Measurements from ENCODE around the gene NOD2.
A peak's percentile ranks its signal among the peaks of the same experiment; 100 is the strongest.

NOD2 gene

DNA sequence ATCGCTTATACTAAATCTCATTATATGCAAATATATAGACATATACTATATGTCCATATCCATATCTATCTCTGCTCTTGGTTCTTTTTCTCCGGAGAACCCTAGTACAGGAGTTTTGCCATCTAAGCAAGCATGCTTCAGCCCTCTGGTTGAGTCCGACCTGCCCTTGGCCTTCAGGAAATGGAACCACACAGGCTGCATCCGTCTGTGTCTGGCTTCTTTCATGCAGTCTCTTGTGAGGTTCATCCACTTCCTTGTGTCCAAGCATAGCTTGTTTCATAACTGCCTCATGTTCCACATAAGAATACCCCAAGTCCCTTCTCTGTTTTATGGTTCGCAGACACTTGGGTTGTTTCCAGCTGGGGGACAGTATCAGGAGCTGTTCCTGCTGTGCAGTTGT is 29.1 kb upstream of the NOD2 start:
- no peak overlapping the region for H3K4me3 ChIP-seq (ENCODE audit: low read depth, low read length)
- no peak for DNase-seq (ENCODE audit: low read depth)

DNA sequence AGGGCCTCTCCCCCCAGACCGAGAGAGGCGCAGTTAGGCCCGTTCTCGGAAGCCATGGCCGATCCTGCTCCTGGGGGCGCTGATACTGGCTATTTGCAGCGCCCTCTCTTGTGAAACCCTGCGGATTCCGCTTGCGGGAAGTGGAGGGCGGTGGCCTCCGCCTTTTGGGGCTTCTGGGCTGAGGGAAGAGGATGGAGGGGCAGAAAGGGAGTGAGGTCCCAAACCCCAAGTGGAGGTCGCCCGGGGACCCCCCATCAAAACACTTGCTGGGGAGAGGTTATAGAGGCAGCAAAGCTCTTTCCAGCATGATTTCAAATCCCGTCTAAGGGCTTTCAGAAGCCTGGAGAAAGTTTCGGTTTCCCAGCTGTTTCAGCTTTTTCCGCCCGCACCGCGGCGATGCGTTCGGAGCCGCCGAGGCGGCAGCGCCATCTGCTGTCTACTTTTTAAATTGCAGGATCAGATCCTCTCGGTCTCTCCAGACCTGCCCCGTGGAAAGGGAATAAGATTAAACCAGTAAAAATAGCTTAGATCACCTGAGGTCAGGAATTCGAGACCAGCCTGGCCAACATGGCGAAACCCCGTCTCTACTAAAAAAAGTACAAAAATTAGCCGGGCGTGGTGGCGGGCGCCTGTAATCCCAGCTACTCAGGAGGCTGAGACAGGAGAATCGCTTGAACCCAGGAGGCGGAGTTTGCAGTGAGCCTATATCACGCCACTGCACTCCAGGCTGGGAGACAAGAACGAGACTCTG is 28.1 kb upstream of the NOD2 start:
- peak; percentile 80 for DNase-seq (ENCODE audit: low read depth)
- TF ChIP-seq, protein P1, sequence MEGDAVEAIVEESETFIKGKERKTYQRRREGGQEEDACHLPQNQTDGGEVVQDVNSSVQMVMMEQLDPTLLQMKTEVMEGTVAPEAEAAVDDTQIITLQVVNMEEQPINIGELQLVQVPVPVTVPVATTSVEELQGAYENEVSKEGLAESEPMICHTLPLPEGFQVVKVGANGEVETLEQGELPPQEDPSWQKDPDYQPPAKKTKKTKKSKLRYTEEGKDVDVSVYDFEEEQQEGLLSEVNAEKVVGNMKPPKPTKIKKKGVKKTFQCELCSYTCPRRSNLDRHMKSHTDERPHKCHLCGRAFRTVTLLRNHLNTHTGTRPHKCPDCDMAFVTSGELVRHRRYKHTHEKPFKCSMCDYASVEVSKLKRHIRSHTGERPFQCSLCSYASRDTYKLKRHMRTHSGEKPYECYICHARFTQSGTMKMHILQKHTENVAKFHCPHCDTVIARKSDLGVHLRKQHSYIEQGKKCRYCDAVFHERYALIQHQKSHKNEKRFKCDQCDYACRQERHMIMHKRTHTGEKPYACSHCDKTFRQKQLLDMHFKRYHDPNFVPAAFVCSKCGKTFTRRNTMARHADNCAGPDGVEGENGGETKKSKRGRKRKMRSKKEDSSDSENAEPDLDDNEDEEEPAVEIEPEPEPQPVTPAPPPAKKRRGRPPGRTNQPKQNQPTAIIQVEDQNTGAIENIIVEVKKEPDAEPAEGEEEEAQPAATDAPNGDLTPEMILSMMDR (conservative IDR thresholded peaks at IDR 0.05; ENCODE audit: low read depth, low read length), result peak; percentile 91
- peak overlapping the region; percentile 59 for H3K4me3 ChIP-seq (ENCODE audit: low read depth, low read length)

More for the DNA sequence above, 29.1 kb upstream of the NOD2 start:
- TF ChIP-seq, protein P1 (conservative IDR thresholded peaks at IDR 0.05; ENCODE audit: low read depth, low read length), result no peak

DNA sequence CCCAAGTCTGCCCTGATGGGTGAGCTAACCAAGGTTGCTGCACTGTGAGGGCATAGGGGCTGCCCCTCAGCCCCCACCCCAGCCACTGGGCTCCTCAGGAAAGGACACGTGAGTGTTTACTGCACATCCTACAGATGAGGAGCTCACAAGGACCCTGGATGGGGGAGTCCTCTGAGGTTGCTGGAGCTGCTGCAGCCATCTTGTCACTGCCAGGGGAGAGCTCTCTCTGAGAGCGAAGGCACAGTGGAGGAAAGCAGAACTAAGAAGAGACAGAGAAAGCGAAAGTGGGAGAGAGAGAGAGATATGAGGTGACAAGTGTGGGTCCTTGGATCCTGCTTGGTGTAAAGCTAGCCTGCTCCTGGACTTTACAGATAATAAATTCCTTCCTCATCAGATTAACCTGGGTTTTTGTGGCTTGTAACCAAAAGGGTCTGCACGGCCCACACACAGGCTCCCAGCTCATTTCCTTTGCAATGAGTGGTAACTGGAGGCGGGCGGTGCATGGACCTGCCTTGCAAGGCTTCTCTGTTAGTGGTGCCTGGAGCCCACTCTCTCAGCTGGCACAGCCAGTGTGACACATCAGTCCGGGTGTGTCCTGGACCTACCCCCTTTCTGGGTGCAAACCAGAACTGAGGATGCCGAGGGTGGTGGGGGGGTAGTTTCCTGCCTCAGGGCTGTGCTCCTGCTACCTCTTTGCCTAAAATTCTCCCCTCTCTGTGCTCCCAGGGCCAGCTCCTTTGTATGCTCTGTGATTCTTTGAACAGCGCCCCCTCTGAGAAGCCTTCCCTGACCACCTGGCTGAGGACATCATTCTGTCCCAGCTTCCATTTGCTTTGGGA is 26.5 kb upstream of the NOD2 start:
- DNase-seq (ENCODE audit: low read depth), result no peak
- H3K4me3 ChIP-seq (ENCODE audit: low read depth, low read length), result no peak overlapping the region
- TF ChIP-seq, protein P1 (conservative IDR thresholded peaks at IDR 0.05; ENCODE audit: low read depth, low read length), result no peak

DNA sequence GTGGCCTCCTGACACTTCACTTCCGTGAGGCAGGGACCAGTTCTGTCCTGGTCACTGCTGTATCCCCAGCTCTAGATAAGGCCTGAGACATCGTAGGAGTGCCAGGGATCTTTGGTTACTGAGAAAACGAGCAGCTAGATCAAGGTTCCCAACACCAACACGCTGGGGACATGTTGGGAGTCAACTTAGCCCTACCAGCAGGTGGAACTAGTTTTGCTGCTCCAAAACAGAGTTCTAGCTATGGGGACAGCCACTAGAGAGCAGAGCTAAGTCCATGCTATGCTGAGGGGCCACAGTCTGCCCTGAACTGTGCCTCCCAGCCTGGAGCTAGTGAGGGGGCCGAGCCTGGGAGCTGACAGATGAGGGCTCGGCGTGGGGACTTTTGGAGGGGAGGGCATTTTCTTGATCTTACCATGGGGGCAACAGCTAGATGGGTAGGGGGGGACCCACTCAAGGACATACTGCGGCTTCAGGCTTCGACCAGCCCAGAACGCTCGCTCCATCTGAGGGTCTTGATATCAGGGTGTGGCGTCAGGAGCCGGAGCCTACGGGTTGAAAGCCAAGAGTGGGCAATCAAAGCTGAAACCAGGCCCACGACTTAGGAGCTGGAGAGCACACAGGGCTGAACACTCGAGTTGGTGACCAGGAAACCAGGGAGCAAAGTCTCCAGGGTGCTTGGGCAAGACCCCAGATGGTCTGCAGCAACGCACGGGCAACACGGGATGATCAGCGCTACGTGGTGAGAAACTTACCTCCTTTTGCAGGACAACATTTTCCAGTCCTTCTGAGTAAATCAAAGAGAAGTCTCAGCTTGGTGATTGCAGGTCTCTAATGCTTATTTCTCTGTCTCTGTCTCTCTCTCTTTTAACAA is 25.7 kb upstream of the NOD2 start:
- DNase-seq (ENCODE audit: low read depth), result no peak

DNA sequence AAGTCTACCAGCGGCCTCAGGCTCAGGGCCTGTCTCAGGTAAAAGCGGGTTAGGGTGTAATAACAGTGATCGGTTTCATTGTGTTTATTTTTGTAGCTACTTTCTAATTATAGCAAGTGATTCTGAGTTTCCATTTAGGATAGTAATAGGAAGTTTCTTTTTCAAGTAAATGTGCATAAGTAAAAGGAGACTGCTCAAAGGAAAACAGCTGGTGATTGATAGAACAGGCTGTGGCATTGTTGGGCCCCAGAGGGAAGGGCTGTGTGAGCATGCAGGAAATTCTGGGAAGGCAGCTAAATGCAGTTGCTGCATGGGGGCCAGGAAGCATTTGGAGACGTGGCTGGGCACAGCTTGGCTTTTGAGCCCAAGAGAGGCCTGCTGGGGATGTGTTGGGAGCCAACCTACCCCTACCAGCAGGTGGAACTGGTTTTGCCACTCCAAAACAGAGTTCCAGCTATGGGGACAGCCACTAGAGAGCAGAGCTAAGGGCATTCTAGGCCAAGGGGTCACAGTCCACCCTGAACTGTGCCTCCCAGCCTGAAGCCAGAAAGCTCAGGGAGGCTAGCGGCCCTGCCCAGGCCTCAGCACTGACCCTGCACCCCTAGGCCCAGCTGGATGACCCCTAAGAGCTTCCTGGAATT is 24.9 kb upstream of the NOD2 start:
- TF ChIP-seq, protein P1 (conservative IDR thresholded peaks at IDR 0.05; ENCODE audit: low read depth, low read length), result no peak
- H3K4me3 ChIP-seq (ENCODE audit: low read depth, low read length), result no peak overlapping the region
- no peak for DNase-seq (ENCODE audit: low read depth)

More for the DNA sequence above, 25.7 kb upstream of the NOD2 start:
- TF ChIP-seq, protein P1 (conservative IDR thresholded peaks at IDR 0.05; ENCODE audit: low read depth, low read length), result peak; percentile 30
- H3K4me3 ChIP-seq (ENCODE audit: low read depth, low read length), result no peak overlapping the region

DNA sequence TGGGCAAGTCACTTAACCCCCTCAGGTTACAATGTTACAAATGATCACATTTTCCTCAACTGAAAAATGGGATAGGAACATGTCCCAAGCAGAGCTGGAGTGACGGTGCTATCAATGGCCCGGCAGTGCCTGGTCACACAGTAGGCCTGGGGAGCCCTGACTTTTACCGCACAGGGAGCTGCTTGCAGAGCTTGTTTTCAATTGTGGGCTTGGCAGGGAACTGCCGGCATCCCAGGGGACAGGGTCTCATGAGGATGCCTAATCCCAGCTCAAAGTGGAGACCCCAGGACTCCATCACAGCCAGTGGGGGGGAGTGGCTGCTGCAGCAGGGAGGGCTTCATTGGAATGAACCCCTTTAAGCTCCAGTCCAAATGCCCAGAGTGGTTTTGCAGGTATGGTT is 23.7 kb upstream of the NOD2 start:
- TF ChIP-seq, protein P1 (conservative IDR thresholded peaks at IDR 0.05; ENCODE audit: low read depth, low read length), result no peak
- no peak for DNase-seq (ENCODE audit: low read depth)
- H3K4me3 ChIP-seq (ENCODE audit: low read depth, low read length), result no peak overlapping the region

Measured in choroid plexus epithelial cell (primary cell).